Aorta (tissue), 5 donors: Measurements from ENCODE around the gene SHFL. TPM values are rescaled to one million over a fixed set of nuclear protein-coding genes. Genes with fewer than 3 reads are reported as not detected.

Source experiments
- ATAC-seq: fragments of 200-7000 bp; cut with Tn5 transposase; one replicate; pipeline ENCODE4 v1.9.1; 2022; ENCODE audit warnings: moderate library complexity; ENCODE audit not compliant: low FRiP score
- DNase-seq, 2 donors: peaks; one replicate each; pipeline ENCODE4 v3.0.0-alpha.2; 2020
- H3K27ac ChIP-seq, 2 donors: one replicate each; pipeline ENCODE4 v1.5.1; 2013; ENCODE audit warnings: low read length in 2 of 2, mild to moderate bottlenecking in 2 of 2, moderate library complexity in 2 of 2, control low read depth in 1 of 2, inconsistent platforms in 1 of 2, low read depth in 1 of 2
- H3K27me3 ChIP-seq, 2 donors: one replicate each; pipeline ENCODE4 v1.6.1; 2013; ENCODE audit warnings: control low read depth in 1 of 2, low read length in 1 of 2, mild to moderate bottlenecking in 1 of 2, moderate library complexity in 1 of 2; ENCODE audit not compliant: insufficient read depth in 2 of 2, control insufficient read depth in 1 of 2
- H3K36me3 ChIP-seq, 2 donors: one replicate each; pipeline ENCODE4 v1.6.1; 2013; ENCODE audit warnings: control low read depth in 1 of 2, low read length in 1 of 2, mild to moderate bottlenecking in 1 of 2; ENCODE audit not compliant: insufficient read depth in 2 of 2, control insufficient read depth in 1 of 2
- H3K4me1 ChIP-seq, 2 donors: one replicate each; pipeline ENCODE4 v1.6.1; 2013; ENCODE audit warnings: low read length in 2 of 2, control low read depth in 1 of 2, mild to moderate bottlenecking in 1 of 2, moderate library complexity in 1 of 2; ENCODE audit not compliant: insufficient read depth in 2 of 2, control insufficient read depth in 1 of 2
- H3K4me3 ChIP-seq, 2 donors: one replicate each; pipeline ENCODE4 v1.5.1; 2013; ENCODE audit warnings: low read length in 2 of 2, control low read depth in 1 of 2, mild to moderate bottlenecking in 1 of 2
- H3K9me3 ChIP-seq: one replicate; pipeline ENCODE4 v1.6.1; 2013; ENCODE audit warnings: mild to moderate bottlenecking, low read length; ENCODE audit not compliant: control insufficient read depth
- WGBS, 2 donors: extraction: QIAGEN DNeasy Blood & Tissue Kit; methylation state at CpG; one replicate each; pipeline ENCODE4 v1.1.7; 2013; 5-methylcytosine and 5-hydroxymethylcytosine counted together
- intact Hi-C, 2 donors: fragments of 100-400 bp; cut with DNase I; formaldehyde crosslinking; loops; one replicate each; pipeline versions ENCODE4 v1.14.2 to v1.15.0; 2022
- polyA plus RNA-seq, 2 donors: library from polyadenylated mRNA; stranded (reverse); fragments of 200-250 nt; gene quantifications; one replicate each; pipeline ENCODE4 v1.2.3, GENCODE V29; 2013
- total RNA-seq, 2 donors: library from RNA; stranded (reverse); fragmentation: NEBNext Ultra II Directional; extraction: Animal tissue kit (Norgen Biotek cat#: 25700); gene quantifications; one replicate each; pipeline ENCODE4 v1.2.1, GENCODE V29; 2021
- donor health status: healthy with polysubstance abuse.
- donor health status: Bipolar disorder and iron deficiency.
- donor health status: DM: no; HTN: no; CAD: no.
- donor health status: DM: no; HTN: no; CAD: no.
- donor health status: DM: yes; HTN: yes; CAD: no.

Gene SHFL
- total and polyA plus RNA-seq, 4 donors: 20.3 to 70.2 (median 41.3) TPM

DNA sequence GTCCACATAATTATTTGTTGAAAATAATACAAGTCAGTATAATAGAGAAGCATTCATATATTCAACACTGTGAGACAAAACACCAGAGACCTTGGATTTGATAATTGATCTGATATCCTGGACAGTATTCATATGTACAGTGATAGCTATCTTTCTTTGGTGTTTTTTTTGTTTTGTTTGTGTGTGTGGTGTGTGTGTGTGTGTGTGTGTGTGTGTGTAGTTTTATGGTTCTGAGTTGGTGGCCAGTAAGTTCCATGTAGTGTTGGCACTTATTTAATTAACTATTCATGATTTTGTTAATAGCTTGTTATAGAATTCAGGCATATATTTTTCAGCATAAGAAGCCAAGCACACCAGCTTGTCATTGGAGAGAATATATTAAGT, 18.0 kb downstream of the SHFL start:
- H3K36me3 ChIP-seq: peaks cover 0 to 4% of the 10 kb centered on the region in 2 donors
- ATAC-seq: no peak
- H3K27me3 ChIP-seq: no peaks in the 10 kb centered on the region
- no peak for DNase-seq
- H3K4me3 ChIP-seq: no peak overlapping the region
- H3K9me3 ChIP-seq: no peaks in the 10 kb centered on the region
- no peaks in the 10 kb centered on the region for H3K4me1 ChIP-seq
- intact Hi-C loops: no loop called here
- no peak overlapping the region for H3K27ac ChIP-seq

DNA sequence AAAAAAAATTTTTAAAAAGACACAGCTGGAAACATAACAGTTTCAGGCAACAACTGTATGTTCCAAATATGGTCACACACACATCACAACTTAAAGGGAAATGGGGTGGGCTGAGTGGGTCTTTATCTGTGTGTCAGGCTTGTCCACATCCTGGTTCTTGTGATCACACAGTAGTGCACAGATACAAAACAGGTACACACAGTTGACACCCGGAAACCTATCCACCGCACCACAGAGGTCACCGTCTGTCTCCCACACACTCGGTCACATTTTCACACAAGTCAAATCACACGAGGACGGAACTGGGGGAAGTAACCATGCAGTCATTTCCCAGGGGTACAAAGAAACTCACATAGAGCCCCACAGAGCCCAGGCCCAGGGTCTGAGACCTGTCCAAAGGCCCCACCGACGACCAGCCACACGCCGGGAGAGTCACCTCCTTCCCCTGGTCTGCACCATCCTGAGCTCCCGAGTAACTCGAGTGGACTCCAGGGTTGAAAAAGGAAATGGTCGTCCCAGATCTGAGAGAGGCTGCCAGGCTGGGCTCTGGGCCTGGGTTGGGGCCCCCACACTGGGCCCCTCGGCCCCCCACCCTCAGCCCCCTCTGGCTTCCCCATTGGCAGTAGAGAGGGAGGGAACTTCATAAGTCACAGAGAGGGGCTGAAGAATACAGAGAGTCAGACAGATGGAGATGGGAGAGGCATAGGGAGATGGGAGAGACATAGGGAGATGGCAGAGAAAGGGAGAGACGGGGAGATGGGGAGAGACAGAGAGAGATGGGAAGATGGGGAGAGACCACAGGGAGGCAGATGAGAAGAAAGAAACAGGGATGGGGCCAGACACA, 18.8 kb downstream of the SHFL start:
- 55 to 65% methylated on average over 15 of the region's 15 CpGs for WGBS, 2 donors
- no peak for ATAC-seq
- Histone ChIP-seq H3K27ac (no peak overlapping the region), H3K27me3 (no peaks in the 10 kb centered on the region), H3K36me3 (peaks cover 0 to 8% of the 10 kb centered on the region in 2 donors), H3K4me3 (no peak overlapping the region), H3K9me3 (no peaks in the 10 kb centered on the region), H3K4me1 (no peaks in the 10 kb centered on the region)
- intact Hi-C loops: no loop called here
- DNase-seq: no peak

DNA sequence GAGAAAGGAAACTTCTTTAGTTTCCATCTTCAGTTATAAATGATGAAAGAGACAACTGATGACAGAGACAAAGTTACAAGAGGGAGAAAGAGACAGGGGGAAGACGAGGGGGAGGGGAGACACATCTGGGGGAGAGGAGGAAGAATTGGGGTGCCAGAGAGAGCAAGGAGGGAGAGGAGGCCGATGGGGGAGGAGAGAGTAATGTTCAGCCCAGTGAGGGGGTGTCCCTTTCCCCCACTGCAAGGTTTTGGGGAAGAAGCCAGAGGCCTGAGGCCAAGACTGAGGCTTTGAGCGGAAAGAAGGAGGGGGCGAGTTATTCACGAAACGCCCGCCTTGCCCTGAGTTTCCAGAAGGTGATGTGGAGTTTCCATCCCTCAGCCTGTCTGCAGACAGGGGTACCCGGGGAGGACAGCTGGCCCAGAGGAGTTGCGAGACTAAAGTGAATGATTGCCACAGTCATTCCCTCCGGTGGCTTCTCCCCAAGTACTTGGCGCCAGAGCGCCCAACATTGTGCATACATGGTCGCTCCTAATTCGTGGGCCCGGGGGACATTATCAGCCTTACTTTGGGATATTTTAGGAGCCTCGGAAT, 19.5 kb downstream of the SHFL start:
- H3K36me3 ChIP-seq: peaks cover 0 to 8% of the 10 kb centered on the region in 2 donors
- no peaks in the 10 kb centered on the region for H3K9me3 ChIP-seq
- intact Hi-C loops: loop anchor here in 1 of 2 donors (2.0 kb wide), 1 partner anchor 147 kb away; the partner anchor contains the start of gene MRPL4
- ATAC-seq: peak; percentile 6
- 34 to 46% methylated on average over 16 of the region's 16 CpGs for WGBS, 2 donors
- no peak overlapping the region for H3K27ac ChIP-seq
- H3K27me3 ChIP-seq: no peaks in the 10 kb centered on the region
- DNase-seq: no peak
- no peaks in the 10 kb centered on the region for H3K4me1 ChIP-seq
- H3K4me3 ChIP-seq: no peak overlapping the region

DNA sequence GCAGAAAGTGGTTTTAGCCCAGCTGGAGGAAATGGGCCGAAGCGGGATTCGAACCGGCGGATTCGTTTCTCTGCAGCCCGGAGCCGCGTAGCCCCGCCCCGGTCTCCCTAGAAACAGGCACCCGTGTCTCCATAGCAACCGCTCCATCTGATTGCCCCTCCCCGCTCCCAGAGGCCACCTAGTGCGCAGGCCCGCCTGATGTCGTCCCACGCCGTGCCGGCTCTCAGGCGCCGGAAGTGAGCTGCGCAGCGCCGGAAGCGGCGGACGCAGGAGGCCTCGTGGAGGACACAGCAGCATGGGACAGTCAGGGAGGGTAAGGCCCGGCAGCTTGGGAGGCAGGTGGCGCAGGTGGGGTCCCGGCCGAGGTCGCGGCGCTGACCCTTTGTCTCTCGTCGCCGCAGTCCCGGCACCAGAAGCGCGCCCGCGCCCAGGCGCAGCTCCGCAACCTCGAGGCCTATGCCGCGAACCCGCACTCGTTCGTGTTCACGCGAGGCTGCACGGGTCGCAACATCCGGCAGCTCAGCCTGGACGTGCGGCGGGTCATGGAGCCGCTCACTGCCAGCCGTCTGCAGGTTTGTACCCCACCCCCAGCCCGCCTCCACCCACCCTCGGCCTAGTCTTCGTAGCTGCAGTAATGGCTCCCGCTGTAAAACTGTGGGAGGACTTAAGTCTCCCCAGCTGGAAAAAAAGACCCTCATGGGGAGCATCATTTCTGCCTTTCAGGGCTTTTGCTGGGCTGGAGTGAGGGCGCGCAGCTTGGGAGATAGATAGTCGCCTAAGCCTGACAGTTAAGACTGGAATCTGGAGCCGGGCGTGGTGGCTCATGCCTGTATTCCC, 20.2 kb downstream of the SHFL start, which contains the start of gene PPAN:
TSS of gene PPAN (plus strand) at position 263 of the 837 bp plus-strand sequence. CDS start at position 296, 33 bp downstream.
- no peak within 1 kb of the TSS for H3K27ac ChIP-seq
- no peaks in the 10 kb centered on the region for H3K4me1 ChIP-seq
- DNase-seq: peak; percentile 99
- WGBS, 2 donors: 1% methylated on average over 69 to 71 of the region's 71 CpGs
- H3K9me3 ChIP-seq: no peaks in the 10 kb centered on the region
- H3K27me3 ChIP-seq: no peaks in the 10 kb centered on the region
- ATAC-seq: peak; percentile 98
- H3K36me3 ChIP-seq: peaks cover 0 to 8% of the 10 kb centered on the region in 2 donors
- peak within 1 kb of the TSS; percentile 58 to 74 for H3K4me3 ChIP-seq
- intact Hi-C loops: loop anchor here in 1 of 2 donors (2.0 kb wide), 1 partner anchor 146 kb away; the partner anchor contains the start of gene MRPL4

DNA sequence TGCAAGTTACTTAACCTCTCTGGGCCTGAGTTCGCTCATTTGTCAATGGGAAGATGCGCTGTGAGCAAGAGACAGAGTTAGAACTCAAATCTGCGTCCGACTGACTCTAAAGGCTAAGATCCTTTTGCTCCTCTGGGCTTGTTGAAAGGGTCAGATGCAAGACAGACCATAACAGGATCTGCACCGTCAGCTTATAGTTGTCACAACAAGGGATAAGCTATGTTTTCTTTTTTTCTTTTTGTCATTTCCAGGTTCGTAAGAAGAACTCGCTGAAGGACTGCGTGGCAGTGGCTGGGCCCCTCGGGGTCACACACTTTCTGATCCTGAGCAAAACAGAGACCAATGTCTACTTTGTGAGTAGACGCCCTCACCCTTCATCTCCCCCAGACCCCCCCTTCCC, 21.1 kb downstream of the SHFL start:
- DNase-seq (no peak), ATAC-seq (no peak)
- Histone ChIP-seq H3K36me3 (peaks cover 0 to 8% of the 10 kb centered on the region in 2 donors), H3K9me3 (no peaks in the 10 kb centered on the region), H3K4me3 (no peak overlapping the region), H3K27me3 (no peaks in the 10 kb centered on the region), H3K27ac (no peak overlapping the region), H3K4me1 (no peaks in the 10 kb centered on the region)
- intact Hi-C loops: loop anchor here in 1 of 2 donors (2.0 kb wide), 1 partner anchor 146 kb away; the partner anchor contains the start of gene MRPL4
- 80 to 89% methylated on average over 10 of the region's 10 CpGs for WGBS, 2 donors

DNA sequence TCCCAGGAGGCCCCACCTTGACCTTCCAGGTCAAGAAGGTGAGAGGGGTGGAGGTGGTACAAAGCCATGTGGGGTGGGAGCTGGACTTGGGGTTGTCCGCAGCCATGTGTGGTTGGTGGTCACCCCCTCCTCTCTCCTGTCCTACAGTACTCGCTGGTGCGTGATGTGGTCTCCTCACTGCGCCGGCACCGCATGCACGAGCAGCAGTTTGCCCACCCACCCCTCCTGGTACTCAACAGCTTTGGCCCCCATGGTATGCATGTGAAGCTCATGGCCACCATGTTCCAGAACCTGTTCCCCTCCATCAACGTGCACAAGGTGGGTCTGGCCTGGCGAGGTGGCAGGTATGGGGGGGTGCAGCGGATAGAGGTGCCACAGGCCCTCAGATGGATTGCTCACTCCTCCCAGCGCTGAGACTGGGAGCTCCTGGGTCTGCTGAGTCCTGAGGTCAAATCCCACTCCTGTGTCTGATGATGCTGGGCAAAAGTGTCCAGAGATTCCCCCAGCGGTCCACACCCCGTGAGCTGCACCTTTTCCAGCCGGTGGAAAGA, 21.8 kb downstream of the SHFL start:
- no peak for DNase-seq
- H3K27me3 ChIP-seq: no peaks in the 10 kb centered on the region
- H3K9me3 ChIP-seq: no peaks in the 10 kb centered on the region
- WGBS, 2 donors: 92 to 96% methylated on average over 14 of the region's 14 CpGs
- no peak overlapping the region for H3K27ac ChIP-seq
- H3K36me3 ChIP-seq: peaks cover 0 to 8% of the 10 kb centered on the region in 2 donors
- H3K4me3 ChIP-seq: no peak overlapping the region
- no peaks in the 10 kb centered on the region for H3K4me1 ChIP-seq
- no peak for ATAC-seq
- intact Hi-C loops: loop anchor here in 1 of 2 donors (2.0 kb wide), 1 partner anchor 145 kb away; the partner anchor contains the start of gene MRPL4

DNA sequence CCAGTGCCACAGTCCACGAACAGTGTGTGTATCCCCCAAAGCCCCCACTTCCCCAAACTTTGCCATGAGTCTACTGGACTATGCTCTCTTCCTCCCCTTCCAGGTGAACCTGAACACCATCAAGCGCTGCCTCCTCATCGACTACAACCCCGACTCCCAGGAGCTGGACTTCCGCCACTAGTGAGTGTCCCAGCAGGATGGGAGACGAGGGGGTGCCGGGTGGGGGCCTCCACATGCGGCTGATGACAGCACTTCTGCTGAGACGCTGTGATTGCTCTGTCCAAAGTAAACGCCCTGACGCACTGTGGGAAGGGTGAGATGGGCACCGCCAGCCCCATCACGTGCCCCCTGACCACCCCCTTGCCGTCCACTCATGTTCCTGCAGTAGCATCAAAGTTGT, 23.4 kb downstream of the SHFL start:
- intact Hi-C loops: no loop called here
- DNase-seq (peak in 1 of 2 donors; percentile 73), ATAC-seq (no peak)
- peaks cover 0 to 8% of the 10 kb centered on the region in 2 donors for H3K36me3 ChIP-seq
- H3K4me1 ChIP-seq: no peaks in the 10 kb centered on the region
- H3K27me3 ChIP-seq: no peaks in the 10 kb centered on the region
- H3K9me3 ChIP-seq: no peaks in the 10 kb centered on the region
- H3K27ac ChIP-seq: no peak overlapping the region
- no peak overlapping the region for H3K4me3 ChIP-seq
- WGBS, 2 donors: 88 to 90% methylated on average over 14 of the region's 14 CpGs
